Measurements from ENCODE around the gene LAMB4. TPM values are rescaled to one million over a fixed set of nuclear protein-coding genes. Genes with fewer than 3 reads are reported as not detected.

LAMB4 gene
- total RNA-seq, 6 experiments from 2014 or later = not detected

DNA sequence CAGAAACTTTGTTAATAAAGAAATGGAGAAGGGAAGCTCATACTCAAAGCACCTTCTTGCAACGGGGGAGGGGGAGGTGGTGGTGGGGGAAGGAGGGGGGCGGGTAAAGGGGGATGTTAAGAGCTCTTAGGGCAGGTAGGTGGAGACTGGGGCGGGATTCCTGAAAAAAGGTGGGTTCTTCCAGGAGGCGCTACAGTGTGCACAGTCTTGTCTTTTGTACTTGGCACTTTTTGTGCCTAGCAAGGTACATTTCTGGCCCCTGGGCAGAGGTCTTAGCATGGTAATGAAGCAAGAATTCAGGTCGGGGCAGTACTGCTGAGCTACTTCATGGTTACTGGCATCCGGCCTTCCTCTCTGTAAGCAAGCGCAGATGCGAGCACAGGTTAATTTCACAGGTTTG lies 15.2 kb upstream of the LAMB4 start:
- no peaks in the 10 kb centered on the region for H3K9me3 ChIP-seq
- H3K4me3 ChIP-seq = no peak overlapping the region
- TF ChIP-seq, protein P1, sequence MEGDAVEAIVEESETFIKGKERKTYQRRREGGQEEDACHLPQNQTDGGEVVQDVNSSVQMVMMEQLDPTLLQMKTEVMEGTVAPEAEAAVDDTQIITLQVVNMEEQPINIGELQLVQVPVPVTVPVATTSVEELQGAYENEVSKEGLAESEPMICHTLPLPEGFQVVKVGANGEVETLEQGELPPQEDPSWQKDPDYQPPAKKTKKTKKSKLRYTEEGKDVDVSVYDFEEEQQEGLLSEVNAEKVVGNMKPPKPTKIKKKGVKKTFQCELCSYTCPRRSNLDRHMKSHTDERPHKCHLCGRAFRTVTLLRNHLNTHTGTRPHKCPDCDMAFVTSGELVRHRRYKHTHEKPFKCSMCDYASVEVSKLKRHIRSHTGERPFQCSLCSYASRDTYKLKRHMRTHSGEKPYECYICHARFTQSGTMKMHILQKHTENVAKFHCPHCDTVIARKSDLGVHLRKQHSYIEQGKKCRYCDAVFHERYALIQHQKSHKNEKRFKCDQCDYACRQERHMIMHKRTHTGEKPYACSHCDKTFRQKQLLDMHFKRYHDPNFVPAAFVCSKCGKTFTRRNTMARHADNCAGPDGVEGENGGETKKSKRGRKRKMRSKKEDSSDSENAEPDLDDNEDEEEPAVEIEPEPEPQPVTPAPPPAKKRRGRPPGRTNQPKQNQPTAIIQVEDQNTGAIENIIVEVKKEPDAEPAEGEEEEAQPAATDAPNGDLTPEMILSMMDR (IDR thresholded peaks at IDR 0.05) = no peak
- no peak for TF ChIP-seq POLR2A (IDR thresholded peaks at IDR 0.05)
- DNase-seq = no peak
- intact Hi-C loops (cut with DNase I) = loop anchor here in 1 of 2 donors (5.0 kb wide), 1 partner anchor 253 kb away; the partner anchor contains the start of gene DLD
- no peaks in the 10 kb centered on the region for H3K27me3 ChIP-seq
- 50% methylated on average over 5 of the region's 8 CpGs for WGBS (ENCODE audit: insufficient coverage, low coverage, low lambda C conversion rate, missing lambda C conversion rate)
- no peak overlapping the region for H3K27ac ChIP-seq
- H3K36me3 ChIP-seq = no peaks in the 10 kb centered on the region
- no peak for ATAC-seq
- H3K4me1 ChIP-seq = no peaks in the 10 kb centered on the region

DNA sequence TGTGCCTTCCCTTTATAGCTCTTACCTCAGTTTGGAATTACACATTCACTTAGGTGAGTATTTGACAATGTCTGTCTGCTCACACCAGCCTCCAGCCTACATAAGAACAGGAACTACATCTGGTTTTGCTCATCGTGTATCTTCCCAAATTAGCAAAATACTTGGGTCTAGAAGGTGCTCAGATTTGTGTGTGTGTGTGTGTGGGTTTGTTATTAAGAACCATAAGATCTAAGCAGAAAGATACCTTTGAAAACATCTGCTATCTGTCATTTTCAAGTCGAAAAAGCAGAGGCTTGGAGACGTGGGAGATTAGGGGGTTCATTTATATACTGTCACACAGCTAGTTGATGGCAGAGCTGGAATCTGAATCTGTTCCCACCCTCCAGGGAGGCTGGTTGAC lies 14.8 kb upstream of the LAMB4 start:
- Histone ChIP-seq H3K4me3 (no peak overlapping the region), H3K4me1 (no peaks in the 10 kb centered on the region), H3K9me3 (no peaks in the 10 kb centered on the region), H3K36me3 (no peaks in the 10 kb centered on the region), H3K27me3 (no peaks in the 10 kb centered on the region), H3K27ac (no peak overlapping the region)
- WGBS (ENCODE audit: insufficient coverage, low coverage, low lambda C conversion rate, missing lambda C conversion rate) = 33% methylated on average over 3 of the region's 3 CpGs
- ATAC-seq = no peak
- TF ChIP-seq, protein P1 (IDR thresholded peaks at IDR 0.05) = no peak
- no peak for TF ChIP-seq POLR2A (IDR thresholded peaks at IDR 0.05)
- intact Hi-C loops (cut with DNase I) = loop anchor here in 1 of 2 donors (5.0 kb wide), 1 partner anchor 253 kb away; the partner anchor contains the start of gene DLD
- DNase-seq = no peak

DNA sequence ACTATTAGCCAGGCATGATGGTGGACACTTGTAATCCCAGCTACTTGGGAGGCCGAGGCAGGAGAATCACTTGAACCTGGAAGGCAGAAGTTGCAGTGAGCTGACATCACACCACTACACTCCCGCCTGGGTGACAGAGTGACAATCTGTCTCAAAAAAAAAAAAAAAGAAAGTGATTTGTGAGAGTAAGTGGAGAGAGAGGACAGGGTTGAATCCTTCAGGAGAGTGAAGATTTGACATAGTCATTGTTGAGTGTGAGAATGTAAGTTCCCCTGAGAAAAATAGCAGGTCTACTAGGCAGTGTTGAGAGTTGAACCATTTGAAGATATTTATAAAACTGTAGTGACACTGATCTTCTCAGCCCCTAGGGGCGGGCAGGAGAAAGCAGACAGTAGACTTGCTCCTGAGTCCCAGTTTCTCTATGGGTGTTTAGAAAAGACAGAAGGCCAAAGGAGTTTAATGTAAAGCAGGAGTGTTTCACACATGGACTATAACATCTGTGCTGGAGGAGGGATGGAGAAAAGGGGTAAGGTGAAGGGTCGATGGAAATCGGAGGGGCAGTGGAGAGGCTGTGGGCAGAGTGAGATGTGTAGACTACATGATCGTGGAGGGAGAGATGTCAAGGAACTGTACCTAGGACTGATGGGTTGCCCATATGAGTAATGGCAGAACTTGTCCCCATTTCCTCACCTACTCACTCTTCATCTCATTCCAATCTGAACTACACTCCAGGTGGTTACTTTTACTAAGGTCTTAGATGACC lies 13.7 kb upstream of the LAMB4 start:
- Histone ChIP-seq H3K4me1 (no peaks in the 10 kb centered on the region), H3K9me3 (no peaks in the 10 kb centered on the region), H3K27ac (no peak overlapping the region), H3K27me3 (no peaks in the 10 kb centered on the region), H3K36me3 (no peaks in the 10 kb centered on the region), H3K4me3 (no peak overlapping the region)
- ATAC-seq (no peak), DNase-seq (no peak)
- intact Hi-C loops (cut with DNase I) = no loop called here
- 84% methylated on average over 4 of the region's 6 CpGs for WGBS (ENCODE audit: insufficient coverage, low coverage, low lambda C conversion rate, missing lambda C conversion rate)
- no peak for TF ChIP-seq POLR2A (IDR thresholded peaks at IDR 0.05)
- TF ChIP-seq, protein P1 (IDR thresholded peaks at IDR 0.05) = no peak

DNA sequence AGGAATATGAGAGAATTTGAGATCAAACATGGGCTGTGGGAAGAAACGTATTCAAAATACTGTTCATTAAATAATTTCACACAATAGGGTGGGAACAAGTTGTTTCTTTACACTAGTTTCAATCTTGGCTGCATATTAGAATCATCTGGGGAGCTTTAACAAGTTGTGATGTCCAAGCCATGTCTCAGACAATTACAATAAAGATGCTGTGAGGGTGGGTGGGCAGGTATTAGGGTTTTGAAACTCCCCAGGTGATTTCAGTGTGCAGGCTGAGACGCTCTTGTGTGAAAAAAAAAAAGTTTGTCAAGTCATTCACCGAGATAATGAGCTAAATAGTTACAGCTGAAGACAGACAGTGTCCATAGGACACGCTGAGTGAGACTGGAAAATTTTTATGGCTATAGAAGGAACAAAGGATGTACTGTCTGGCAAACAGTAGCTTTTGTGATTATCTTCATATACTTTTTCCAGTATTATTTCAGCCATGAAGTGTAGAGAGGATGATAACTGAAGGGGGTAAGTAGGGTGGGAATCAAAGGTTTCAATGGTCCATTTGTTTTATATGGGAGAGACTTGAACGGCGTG lies 12.6 kb upstream of the LAMB4 start:
- no peak overlapping the region for H3K4me3 ChIP-seq
- ATAC-seq (no peak), DNase-seq (no peak)
- intact Hi-C loops (cut with DNase I) = no loop called here
- TF ChIP-seq POLR2A (IDR thresholded peaks at IDR 0.05) = no peak
- TF ChIP-seq, protein P1 (IDR thresholded peaks at IDR 0.05) = no peak
- no peaks in the 10 kb centered on the region for H3K27me3 ChIP-seq
- H3K36me3 ChIP-seq = no peaks in the 10 kb centered on the region
- no peak overlapping the region for H3K27ac ChIP-seq
- WGBS (ENCODE audit: insufficient coverage, low coverage, low lambda C conversion rate, missing lambda C conversion rate) = 78% methylated on average over 6 of the region's 6 CpGs
- H3K4me1 ChIP-seq = no peaks in the 10 kb centered on the region
- H3K9me3 ChIP-seq = no peaks in the 10 kb centered on the region
